Activated CD4-positive, alpha-beta T cell treated with anti-CD3 and anti-CD28 coated beads, Interleukin-2, amount 50 U/mL, for 1 hour (primary cell): Measurements from ENCODE around the gene USP25.

ENCODE experiments used
- DNase-seq: peaks from one replicate; pipeline ENCODE4 v3.0.0-alpha.2; 2020

The USP25 gene

DNA sequence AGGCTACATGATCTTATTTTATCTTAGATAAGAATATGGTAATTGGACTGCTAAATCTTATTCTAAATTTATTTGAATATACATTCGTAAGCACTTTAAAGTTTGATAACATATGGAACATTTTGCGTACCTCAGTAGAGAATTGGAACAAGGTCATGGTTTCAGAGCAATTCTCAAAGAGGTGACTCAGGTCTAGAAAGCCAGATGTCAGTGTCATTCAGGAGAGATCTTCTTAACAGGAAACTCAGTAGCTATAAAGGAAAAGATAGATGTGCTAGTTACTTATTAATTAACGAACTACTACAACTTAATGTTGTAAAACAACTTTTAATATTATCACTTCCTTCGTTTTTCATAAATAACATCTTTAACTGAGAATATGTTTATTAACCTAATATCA, 142.5 kb downstream of the USP25 start:
- DNase-seq: no peak

DNA sequence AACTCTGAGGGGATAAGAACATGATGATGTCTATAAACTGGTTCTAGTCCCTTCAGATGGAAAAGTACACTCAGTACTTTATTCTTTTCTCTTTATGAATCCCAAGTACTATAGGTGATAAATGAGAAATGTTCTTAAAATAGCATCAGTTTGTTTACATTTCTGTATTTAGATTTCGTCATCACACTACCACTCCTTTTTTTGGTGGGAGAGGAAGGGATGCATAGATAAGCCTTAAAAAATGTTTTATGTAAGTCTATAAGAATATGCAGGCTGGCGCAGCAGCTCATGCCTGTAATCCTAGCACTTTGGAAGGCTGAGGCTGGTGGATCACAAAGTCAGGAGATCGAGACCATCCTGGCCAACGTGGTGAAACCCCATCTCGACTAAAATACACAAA, 144.8 kb downstream of the USP25 start:
- no peak for DNase-seq

DNA sequence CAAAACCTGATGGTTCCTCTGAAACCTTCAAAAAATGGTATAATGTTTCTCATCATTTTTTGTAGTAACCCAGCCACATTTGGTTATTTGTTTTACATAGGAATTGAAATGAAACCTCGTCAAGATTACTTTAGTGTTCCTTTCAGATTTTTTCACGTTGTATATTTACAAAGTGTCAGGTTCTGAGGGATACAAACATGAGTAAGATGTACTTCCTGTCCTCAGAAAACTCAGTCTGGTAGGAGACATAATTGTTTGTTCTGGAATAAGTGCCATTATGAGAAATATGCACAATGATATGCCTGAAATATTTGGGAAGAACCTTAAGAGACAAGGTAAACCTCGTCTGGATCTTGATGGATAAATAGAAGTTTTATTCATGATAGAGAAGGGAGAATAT, 145.5 kb downstream of the USP25 start:
- DNase-seq: no peak

DNA sequence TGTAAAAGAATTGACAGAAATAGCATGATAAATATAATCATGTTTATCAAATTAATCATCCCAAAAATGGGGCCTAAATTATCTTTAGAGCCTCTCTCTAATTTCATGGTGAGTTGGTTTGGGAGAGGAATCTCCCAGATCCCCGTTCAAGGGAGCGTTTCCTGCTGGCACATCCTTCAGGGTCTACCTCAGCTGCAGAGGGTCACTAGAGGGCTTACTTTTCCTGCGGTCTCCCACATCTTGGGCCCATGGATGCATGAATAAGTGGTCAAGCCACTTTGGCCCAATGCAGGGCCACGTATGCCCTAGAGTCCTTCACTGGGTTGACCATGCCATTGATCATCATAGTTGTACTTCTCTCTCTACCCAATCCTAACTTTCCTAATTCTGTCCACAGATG, 164.1 kb downstream of the USP25 start:
- no peak for DNase-seq

DNA sequence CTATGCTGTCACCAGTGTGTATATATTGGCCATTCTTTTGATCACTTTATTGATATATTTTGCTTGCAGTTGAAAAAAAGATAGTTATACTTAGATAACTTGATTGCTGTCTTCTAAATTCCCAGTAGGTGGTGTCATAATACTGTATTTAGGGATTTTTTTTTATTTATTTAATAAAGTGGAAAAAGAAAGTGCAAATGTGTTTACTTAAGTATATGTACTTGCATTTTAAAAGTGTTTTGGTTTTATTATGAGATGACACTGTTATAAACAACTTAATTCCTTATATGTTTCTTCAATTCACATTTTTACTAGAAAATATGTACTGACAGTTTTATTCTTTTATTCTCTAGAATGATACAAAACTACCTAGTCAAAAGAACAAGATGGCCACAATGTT, 164.8 kb downstream of the USP25 start:
- no peak for DNase-seq

DNA sequence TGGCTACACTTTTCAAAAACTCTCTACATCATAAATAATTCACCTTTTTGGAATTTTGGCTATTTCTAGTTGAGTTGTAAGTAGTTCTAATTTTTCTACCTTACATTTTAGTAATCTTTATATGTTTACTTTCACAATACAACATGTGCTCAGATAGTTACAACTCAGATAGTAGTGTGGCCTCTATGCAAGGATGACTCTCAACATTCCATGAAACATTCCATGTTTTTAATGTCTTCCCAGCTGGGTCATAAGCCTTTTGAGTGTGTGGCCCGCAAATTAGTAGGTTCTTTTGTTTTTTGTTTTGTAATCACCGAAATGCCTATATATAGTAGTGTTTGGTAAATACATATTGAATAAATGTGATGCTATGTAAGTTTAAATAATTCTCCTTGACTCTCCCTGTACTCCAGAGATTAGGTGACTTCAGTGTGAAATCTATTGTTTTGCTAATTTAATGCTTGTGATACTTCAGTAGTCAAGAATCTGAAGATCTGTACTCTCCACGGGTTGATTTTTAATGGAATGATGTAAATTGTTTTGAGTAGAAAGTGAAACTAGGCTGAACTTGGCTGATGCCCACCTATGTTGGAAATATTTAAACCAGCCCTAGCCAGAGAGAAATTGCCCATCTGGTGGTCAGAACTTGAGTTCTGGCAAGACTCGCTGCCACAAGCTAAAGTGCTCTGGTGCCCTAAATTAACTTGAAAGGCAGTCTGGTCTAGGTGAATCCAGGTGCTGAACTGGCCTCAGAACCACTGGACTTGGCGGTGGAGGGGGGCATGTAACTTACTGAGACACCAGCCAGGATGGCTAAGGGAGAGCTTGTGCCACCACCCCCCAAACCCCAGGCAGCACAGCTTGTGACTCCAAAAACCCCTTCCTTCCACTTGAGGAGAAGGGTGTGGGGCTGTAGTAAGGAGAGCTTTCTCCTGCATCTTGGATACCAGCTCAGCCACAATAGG, 165.6 kb downstream of the USP25 start:
- DNase-seq: no peak

DNA sequence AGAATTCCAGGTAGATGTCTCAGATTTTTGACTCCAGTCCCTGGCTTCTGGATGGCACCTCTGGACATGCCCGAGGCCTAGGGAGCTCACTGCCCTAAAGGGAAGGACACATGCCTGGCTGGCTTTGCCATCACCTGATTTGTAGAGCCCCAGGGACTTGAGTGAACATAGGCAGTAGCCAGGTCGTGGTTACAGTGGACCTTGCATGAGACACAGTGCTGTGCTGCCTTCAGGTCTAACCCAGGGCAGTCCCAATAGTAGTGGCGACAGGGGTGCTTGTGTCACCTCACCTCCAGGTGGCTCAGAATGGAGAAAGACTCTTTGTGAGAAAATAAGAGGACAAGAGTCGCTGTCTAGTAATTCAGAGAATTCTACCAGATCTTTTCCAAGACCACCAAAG, 166.7 kb downstream of the USP25 start:
- no peak for DNase-seq

DNA sequence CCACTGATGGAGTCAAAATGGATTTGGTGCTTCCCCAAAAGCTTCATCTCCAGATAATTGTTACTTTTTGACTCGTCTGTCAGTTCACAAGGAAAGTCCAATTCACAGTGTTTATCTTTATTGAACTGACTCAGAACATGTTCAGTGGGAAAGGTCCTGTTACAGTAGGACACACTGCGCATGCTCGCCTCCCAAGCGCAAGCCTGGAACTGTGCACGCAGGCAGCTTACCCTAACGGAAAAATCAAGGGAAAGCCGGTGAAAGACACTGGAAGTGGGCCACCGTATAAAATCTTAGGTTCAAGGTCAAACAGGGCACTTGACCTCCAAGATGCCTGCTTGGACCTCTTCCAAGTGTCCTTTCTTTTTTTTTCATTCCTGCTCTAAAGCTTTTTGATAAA, 174.6 kb downstream of the USP25 start:
- no peak for DNase-seq

DNA sequence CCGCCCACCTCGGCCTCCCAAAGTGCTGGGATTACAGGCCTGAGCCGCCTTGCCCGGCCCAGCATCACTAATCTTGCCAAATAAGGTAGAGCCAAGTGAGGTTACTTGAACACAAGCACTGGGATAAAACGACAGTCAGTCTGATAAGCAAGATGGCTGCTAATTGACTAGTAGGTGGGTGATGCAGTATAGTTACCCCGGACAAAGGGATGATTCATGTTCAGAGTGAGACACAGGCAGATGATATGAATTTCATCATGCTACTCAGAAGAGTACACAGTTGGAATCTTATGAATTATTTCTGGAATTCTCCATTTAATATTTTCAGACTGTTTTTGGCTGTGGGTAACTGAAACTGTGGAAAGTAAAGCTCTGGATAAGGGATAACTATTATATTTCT, 178.4 kb downstream of the USP25 start:
- no peak for DNase-seq

DNA sequence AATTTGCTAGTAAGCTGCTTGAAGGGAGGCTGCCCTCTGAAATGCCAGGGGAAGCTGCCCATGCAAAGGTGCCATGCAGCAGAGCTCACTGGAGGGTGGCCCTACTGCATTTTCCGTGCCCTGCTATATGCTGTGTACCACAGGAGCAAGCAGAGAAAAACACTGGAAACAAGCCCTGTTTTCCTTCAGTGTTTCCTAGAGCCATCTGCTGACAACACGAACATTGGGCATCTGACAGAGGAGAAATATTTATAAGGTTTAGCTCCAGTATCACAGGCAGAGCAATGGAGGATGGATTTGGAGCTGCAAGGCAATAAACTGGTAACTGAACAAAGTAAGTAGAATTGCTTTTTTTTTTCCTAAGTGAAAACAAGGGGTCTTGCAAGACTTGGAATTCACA, 198.4 kb downstream of the USP25 start:
- DNase-seq: no peak

DNA sequence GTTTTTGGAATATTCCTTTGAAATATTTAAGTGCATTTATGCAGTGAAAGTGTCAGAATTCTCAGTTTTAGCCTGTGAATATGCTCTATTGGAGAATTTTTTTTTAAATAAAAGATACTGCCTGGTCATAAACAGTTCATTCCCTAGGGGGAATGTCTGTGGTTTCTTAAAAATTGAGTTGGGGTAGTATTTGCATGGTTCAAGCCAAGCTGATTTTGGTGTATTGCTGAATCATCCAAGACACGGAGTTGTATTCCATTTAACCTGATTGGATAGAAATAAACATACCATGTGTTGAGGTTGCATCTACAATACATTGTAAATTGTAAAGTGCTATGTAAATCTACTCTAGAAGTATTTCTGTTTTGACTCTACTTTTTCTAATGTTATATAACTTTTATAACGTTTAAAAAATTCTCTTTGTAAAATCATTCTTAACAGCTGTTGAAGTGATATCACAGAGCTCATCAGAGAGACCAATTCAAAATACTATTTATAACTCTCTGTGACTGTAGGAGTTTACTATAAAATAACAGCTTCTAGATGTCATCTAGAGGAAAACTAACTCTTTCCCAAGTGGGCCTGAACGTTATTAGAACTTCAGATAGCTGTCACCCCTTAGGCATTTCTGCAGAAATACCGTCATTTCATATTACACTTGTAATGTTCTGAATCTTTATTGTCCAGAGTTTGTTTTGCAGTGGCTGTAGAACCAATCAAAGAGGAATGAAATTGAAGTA, 199.1 kb downstream of the USP25 start:
- no peak for DNase-seq

DNA sequence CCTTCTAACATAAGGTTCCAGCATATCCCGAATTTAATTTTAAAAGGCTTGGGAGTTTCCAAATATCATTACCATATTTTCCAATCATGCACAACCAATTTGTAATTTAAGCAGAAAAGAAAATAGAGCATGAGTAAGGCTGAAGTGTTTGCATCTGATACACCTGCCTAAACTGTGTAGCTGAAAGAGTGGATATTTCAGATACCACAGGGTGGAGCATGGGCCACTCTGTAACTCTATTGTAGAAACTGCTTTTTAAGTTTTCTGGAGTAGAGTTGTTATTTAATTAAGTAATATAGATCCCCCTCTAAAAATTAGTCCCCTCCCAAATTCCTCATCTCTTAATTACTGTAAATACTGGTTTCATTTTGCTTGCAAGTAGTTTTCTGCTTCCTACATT, 199.8 kb downstream of the USP25 start:
- DNase-seq: no peak
